Medulla oblongata (tissue), 1 donor: ENCODE measurements around the gene CARD10.
A peak's percentile ranks its signal among the peaks of the same experiment; 100 is the strongest.

Source experiments
- DNase-seq: peaks from one replicate; pipeline ENCODE4 v3.0.0-alpha.2; 2015; ENCODE audit errors: extremely low spot score

CARD10 gene

GRCh38 chr22:37502342-37503182 lies 16.7 kb downstream of the CARD10 start:
- DNase-seq = no peak

- DNase-seq = peak; percentile 15
Observed at GRCh38 chr22:37501610-37502341, 17.4 kb downstream of the CARD10 start.

- DNase-seq = no peak
Observed at GRCh38 chr22:37500745-37501609, 18.2 kb downstream of the CARD10 start.

- DNase-seq = no peak
Observed at GRCh38 chr22:37499789-37500540, 19.2 kb downstream of the CARD10 start.

GRCh38 chr22:37499027-37499707 lies 20.0 kb downstream of the CARD10 start:
- no peak for DNase-seq

GRCh38 chr22:37498289-37498909 lies 20.8 kb downstream of the CARD10 start:
- no peak for DNase-seq

- DNase-seq = no peak
Observed at GRCh38 chr22:37497062-37497599, 22.1 kb downstream of the CARD10 start.

- no peak for DNase-seq
Observed at GRCh38 chr22:37496651-37497050, 22.6 kb downstream of the CARD10 start.

GRCh38 chr22:37493979-37494378 lies 25.2 kb downstream of the CARD10 start:
- DNase-seq = no peak

- peak; percentile 25 for DNase-seq
Observed at GRCh38 chr22:37492428-37493344, 26.5 kb downstream of the CARD10 start.

- DNase-seq = no peak
Observed at GRCh38 chr22:37491559-37492427, 27.4 kb downstream of the CARD10 start.

- no peak for DNase-seq
Observed at GRCh38 chr22:37491106-37491505, 28.1 kb downstream of the CARD10 start.

GRCh38 chr22:37489983-37490382 lies 29.2 kb downstream of the CARD10 start:
- no peak for DNase-seq

GRCh38 chr22:37488337-37489135 lies 30.7 kb downstream of the CARD10 start:
- no peak for DNase-seq

GRCh38 chr22:37487571-37487970 lies 31.6 kb downstream of the CARD10 start:
- DNase-seq = no peak

GRCh38 chr22:37487129-37487528 lies 32.1 kb downstream of the CARD10 start:
- no peak for DNase-seq

- peak; percentile 72 for DNase-seq
Observed at GRCh38 chr22:37486224-37486845, 32.9 kb downstream of the CARD10 start, which contains the start of gene MFNG. Gene MFNG (minus strand): TSS chr22:37486384. CDS start chr22:37486177, 207 bp downstream.
